Progenitor cell of endocrine pancreas (in vitro differentiated cells): Measurements from ENCODE around the gene PIGR. TPM values are rescaled to one million over a fixed set of nuclear protein-coding genes. Genes with fewer than 3 reads are reported as not detected.
A peak's percentile ranks its signal among the peaks of the same experiment; 100 is the strongest.

Source experiments
- DNase-seq: peaks from one replicate; pipeline ENCODE4 v3.0.0; 2021; ENCODE audit warnings: low spot score; ENCODE audit not compliant: unreplicated experiment
- H3K27ac Mint-ChIP-seq: 2 replicates; pipeline ENCODE4 v1.8.0; 2021; ENCODE audit warnings: mild to moderate bottlenecking, moderate library complexity, mixed read lengths
- H3K27me3 Mint-ChIP-seq: 2 replicates; pipeline ENCODE4 v1.8.0; 2021; ENCODE audit warnings: mixed read lengths
- H3K36me3 Mint-ChIP-seq: 2 replicates; pipeline ENCODE4 v1.8.0; 2022; ENCODE audit warnings: mixed read lengths; ENCODE audit not compliant: insufficient read depth
- H3K4me1 Mint-ChIP-seq: 2 replicates; pipeline ENCODE4 v1.8.0; 2021; ENCODE audit warnings: low read depth, mixed read lengths
- H3K4me3 Mint-ChIP-seq: 2 replicates; pipeline ENCODE4 v1.8.0; 2021; ENCODE audit warnings: low read depth, mild to moderate bottlenecking, moderate library complexity, mixed read lengths
- H3K9me3 Mint-ChIP-seq: 2 replicates; pipeline ENCODE4 v1.8.0; 2021; ENCODE audit warnings: low read depth, mixed read lengths
- CTCF ChIP-seq: fragments of 200-600 bp; sonication (generic); IDR thresholded peaks from one replicate; pipeline ENCODE4 v1.5.0; 2021; ENCODE audit warnings: antibody characterized with exemption, mild to moderate bottlenecking; ENCODE audit not compliant: unreplicated experiment
- total RNA-seq: library from RNA; stranded (reverse); gene quantifications from 2 replicates; pipeline ENCODE4 v1.2.1, GENCODE V29; 2021

Gene PIGR
- total RNA-seq, 1 donor from 2014 or later, result not detected

- no peak for TF ChIP-seq CTCF
- peaks cover 12% of the 10 kb centered on the region for H3K9me3 Mint-ChIP-seq
- H3K27me3 Mint-ChIP-seq, result peaks cover 9% of the 10 kb centered on the region
- H3K4me3 Mint-ChIP-seq, result no peak overlapping the region
- H3K36me3 Mint-ChIP-seq, result no peaks in the 10 kb centered on the region
- no peaks in the 10 kb centered on the region for H3K4me1 Mint-ChIP-seq
- DNase-seq, result no peak
- no peak overlapping the region for H3K27ac Mint-ChIP-seq
These were observed 63.1 kb downstream of the PIGR start for GRCh38 chr1:206883160-206883559.

GRCh38 chr1:206882555-206882954, 63.7 kb downstream of the PIGR start:
- no peak overlapping the region for H3K27ac Mint-ChIP-seq
- TF ChIP-seq CTCF, result peak; percentile 21
- H3K27me3 Mint-ChIP-seq, result peaks cover 7% of the 10 kb centered on the region
- peaks cover 15% of the 10 kb centered on the region for H3K9me3 Mint-ChIP-seq
- H3K4me1 Mint-ChIP-seq, result no peaks in the 10 kb centered on the region
- DNase-seq, result no peak
- no peaks in the 10 kb centered on the region for H3K36me3 Mint-ChIP-seq
- no peak overlapping the region for H3K4me3 Mint-ChIP-seq

- Mint-ChIP-seq H3K4me1 (no peaks in the 10 kb centered on the region), H3K4me3 (no peak overlapping the region), H3K27me3 (no peaks in the 10 kb centered on the region), H3K9me3 (peaks cover 31% of the 10 kb centered on the region), H3K36me3 (no peaks in the 10 kb centered on the region), H3K27ac (no peak overlapping the region)
- no peak for TF ChIP-seq CTCF
- DNase-seq, result no peak
These were observed 66.0 kb downstream of the PIGR start for GRCh38 chr1:206880314-206880713.

Other genes starting within 250 kb of the PIGR start
- not detected in 2 replicates for gene IL19, start 175.7 kb downstream of the PIGR start, total RNA-seq
- not detected in 2 replicates for gene IL10, start 174.0 kb downstream of the PIGR start, total RNA-seq
- not detected in 2 replicates for gene IL20, start 80.8 kb downstream of the PIGR start, total RNA-seq
- not detected in 2 replicates for gene IL24, start 49.0 kb downstream of the PIGR start, total RNA-seq
- not detected in 2 replicates for gene FCMR, start 24.5 kb downstream of the PIGR start, total RNA-seq
- gene FCAMR, start 24.0 kb upstream of the PIGR start, total RNA-seq, result not detected in 2 replicates
- 31.3 and 31.9 TPM in 2 replicates for gene C1orf116, start 86.3 kb upstream of the PIGR start, total RNA-seq
- 8.7 and 8.8 TPM in 2 replicates for gene YOD1, start 104.7 kb upstream of the PIGR start, total RNA-seq
- 9.6 and 10.6 TPM in 2 replicates for gene PFKFB2, start 106.8 kb upstream of the PIGR start, total RNA-seq
- not detected in 2 replicates for gene C4BPB, start 142.4 kb upstream of the PIGR start, total RNA-seq
- not detected in 2 replicates for gene C4BPA, start 157.8 kb upstream of the PIGR start, total RNA-seq